ENCODE data around the gene PEAK1.

DNA sequence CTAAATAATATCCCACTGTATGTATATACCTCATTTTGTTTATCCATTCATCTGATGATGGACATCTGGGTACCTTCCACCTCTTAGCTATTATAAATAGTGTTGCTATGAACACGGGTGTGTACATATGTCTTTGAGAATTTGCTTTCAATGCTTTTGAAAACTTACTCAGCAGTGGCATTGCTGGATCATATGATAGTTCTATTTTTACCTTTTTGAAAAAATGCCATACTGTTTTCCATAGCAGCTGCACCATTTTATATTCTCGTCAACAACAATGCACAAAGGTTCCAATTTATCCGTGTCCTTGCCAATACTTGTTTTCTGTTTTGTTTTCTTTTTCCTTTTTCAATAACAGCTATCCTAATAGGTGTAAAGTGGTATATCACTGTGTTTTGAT lies 77.1 kb downstream of the PEAK1 start:
- TF ChIP-seq, protein P1, sequence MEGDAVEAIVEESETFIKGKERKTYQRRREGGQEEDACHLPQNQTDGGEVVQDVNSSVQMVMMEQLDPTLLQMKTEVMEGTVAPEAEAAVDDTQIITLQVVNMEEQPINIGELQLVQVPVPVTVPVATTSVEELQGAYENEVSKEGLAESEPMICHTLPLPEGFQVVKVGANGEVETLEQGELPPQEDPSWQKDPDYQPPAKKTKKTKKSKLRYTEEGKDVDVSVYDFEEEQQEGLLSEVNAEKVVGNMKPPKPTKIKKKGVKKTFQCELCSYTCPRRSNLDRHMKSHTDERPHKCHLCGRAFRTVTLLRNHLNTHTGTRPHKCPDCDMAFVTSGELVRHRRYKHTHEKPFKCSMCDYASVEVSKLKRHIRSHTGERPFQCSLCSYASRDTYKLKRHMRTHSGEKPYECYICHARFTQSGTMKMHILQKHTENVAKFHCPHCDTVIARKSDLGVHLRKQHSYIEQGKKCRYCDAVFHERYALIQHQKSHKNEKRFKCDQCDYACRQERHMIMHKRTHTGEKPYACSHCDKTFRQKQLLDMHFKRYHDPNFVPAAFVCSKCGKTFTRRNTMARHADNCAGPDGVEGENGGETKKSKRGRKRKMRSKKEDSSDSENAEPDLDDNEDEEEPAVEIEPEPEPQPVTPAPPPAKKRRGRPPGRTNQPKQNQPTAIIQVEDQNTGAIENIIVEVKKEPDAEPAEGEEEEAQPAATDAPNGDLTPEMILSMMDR (conservative IDR thresholded peaks at IDR 0.05) = no peak
- TF ChIP-seq ZFX (IDR thresholded peaks at IDR 0.05) = no peak
